H1 (cell line): ENCODE measurements around the gene LCAT. TPM values are rescaled to one million over a fixed set of nuclear protein-coding genes. Genes with fewer than 3 reads are reported as not detected.

Experiments used
- CTCF ChIA-PET: fragments of 300-600 bp; sonication (Branson Sonifier 250); formaldehyde crosslinking; loops from one replicate; lab custom pipeline; 2021; ENCODE audit not compliant: partially characterized antibody; lab: Charles Lee
- POLR2A ChIA-PET: fragments of 300-600 bp; sonication (Branson Sonifier 250); formaldehyde crosslinking; loops from one replicate; lab custom pipeline; 2021; ENCODE audit warnings: inconsistent platforms; ENCODE audit not compliant: partially characterized antibody; lab: Charles Lee
- DNase-seq, 2 experiments: peaks; one replicate each; pipeline versions ENCODE4 v3.0.0 to v3.0.0-alpha.2; 2010 to 2022; ENCODE audit warnings: low spot score in 2 of 2, low read depth in 1 of 2, mixed read lengths in 1 of 2
- FAIRE-seq: peaks from 2 replicates; lab custom pipeline; 2011; peaks lifted over from hg19 to GRCh38; lab: Jason Lieb, UNC
- H2AFZ ChIP-seq: 2 replicates; pipeline ENCODE4 v1.8.1; 2012; ENCODE audit warnings: low read length, inconsistent platforms
- H2AK5ac ChIP-seq: 2 replicates; pipeline ENCODE4 v1.6.1; 2013; ENCODE audit warnings: low read depth, low read length
- H2BK120ac ChIP-seq: replicated peaks from 2 replicates; pipeline ENCODE3; 2013; ENCODE audit warnings: low read depth, low read length, inconsistent platforms
- H2BK12ac ChIP-seq: 2 replicates; pipeline ENCODE4 v1.6.1; 2013; ENCODE audit warnings: low read depth, low read length
- H2BK15ac ChIP-seq: 2 replicates; pipeline ENCODE4 v1.6.1; 2013; ENCODE audit warnings: low read length
- H2BK20ac ChIP-seq: 2 replicates; pipeline ENCODE4 v1.6.1; 2013; ENCODE audit warnings: low read length
- H2BK5ac ChIP-seq: 2 replicates; pipeline ENCODE4 v1.6.1; 2013; ENCODE audit warnings: low read depth, low read length
- H3K14ac ChIP-seq: 2 replicates; pipeline ENCODE4 v1.6.1; 2013; ENCODE audit warnings: inconsistent platforms; ENCODE audit not compliant: insufficient read length
- H3K18ac ChIP-seq: 2 replicates; pipeline ENCODE4 v1.6.1; 2013; ENCODE audit warnings: low read length; ENCODE audit errors: extremely low read depth
- H3K23ac ChIP-seq: 2 replicates; pipeline ENCODE4 v1.6.1; 2013; ENCODE audit warnings: inconsistent platforms; ENCODE audit not compliant: insufficient read length
- H3K23me2 ChIP-seq: 2 replicates; pipeline ENCODE4 v1.6.1; 2013; ENCODE audit warnings: low read depth, low read length
- H3K27ac ChIP-seq: 2 replicates; pipeline ENCODE4 v1.6.1; 2011; ENCODE audit warnings: low read depth, low read length, inconsistent platforms
- H3K27me3 ChIP-seq, 4 experiments: replicated peaks in 1 of 4; 1 replicate in 1 of 4; 2 replicates in 3 of 4; pipeline versions ENCODE4 v1.6.1 to v1.8.1; 2011 to 2013; ENCODE audit warnings: low read length in 3 of 4, mild to moderate bottlenecking in 3 of 4, inconsistent platforms in 2 of 4, mixed read lengths in 2 of 4, moderate library complexity in 1 of 4; ENCODE audit not compliant: control insufficient read depth in 3 of 4, insufficient read depth in 3 of 4; ENCODE audit errors: extremely low read depth in 1 of 4
- H3K36me3 ChIP-seq, 4 experiments: 2 replicates each; pipeline versions ENCODE4 v1.6.1 to v1.8.1; 2011 to 2013; ENCODE audit warnings: mild to moderate bottlenecking in 4 of 4, low read length in 3 of 4, moderate library complexity in 2 of 4, control low read depth in 1 of 4, inconsistent platforms in 1 of 4; ENCODE audit not compliant: insufficient read depth in 4 of 4, control insufficient read depth in 2 of 4
- H3K4ac ChIP-seq: replicated peaks from 2 replicates; pipeline ENCODE3; 2013; ENCODE audit warnings: low read length, low read depth, mixed read lengths, inconsistent platforms; ENCODE audit not compliant: insufficient read length
- H3K4me1 ChIP-seq, 4 experiments: replicated peaks in 1 of 4; 1 replicate in 1 of 4; 2 replicates in 3 of 4; pipeline versions ENCODE4 v1.6.1 to v1.8.1; 2011 to 2013; ENCODE audit warnings: low read length in 3 of 4, inconsistent platforms in 2 of 4, mixed read lengths in 1 of 4; ENCODE audit not compliant: insufficient read depth in 4 of 4, control insufficient read depth in 3 of 4
- H3K4me2 ChIP-seq, 2 experiments: 2 replicates each; pipeline versions ENCODE4 v1.6.1 to v1.8.1; 2011 to 2013; ENCODE audit warnings: low read depth in 2 of 2, low read length in 2 of 2, control low read depth in 1 of 2, inconsistent platforms in 1 of 2, mild to moderate bottlenecking in 1 of 2; ENCODE audit not compliant: insufficient read depth in 1 of 2
- H3K4me3 ChIP-seq, 4 experiments: fragments of 200-600, 300-600 bp in 1 of 4; sonication (generic), shearing (Covaris generic), sonication (Bioruptor Twin) in 1 of 4; 2 replicates each; pipeline versions ENCODE4 v1.5.1 to v1.8.1; 2011 to 2016; ENCODE audit warnings: low read length in 4 of 4, low read depth in 3 of 4, control low read depth in 2 of 4, inconsistent platforms in 2 of 4, mild to moderate bottlenecking in 2 of 4, mixed read lengths in 1 of 4, moderate library complexity in 1 of 4; ENCODE audit not compliant: insufficient read depth in 2 of 4; ENCODE audit errors: extremely low read depth in 1 of 4
- H3K56ac ChIP-seq: replicated peaks from 2 replicates; pipeline ENCODE3; 2013; ENCODE audit warnings: low read depth, mild to moderate bottlenecking, mixed read lengths, low read length, inconsistent platforms; ENCODE audit not compliant: insufficient read length
- H3K79me1 ChIP-seq: 2 replicates; pipeline ENCODE4 v1.6.1; 2013; ENCODE audit warnings: low read depth, low read length, control low read depth
- H3K79me2 ChIP-seq, 2 experiments: 2 replicates each; pipeline versions ENCODE4 v1.6.1 to v1.8.1; 2012 to 2013; ENCODE audit warnings: low read length in 2 of 2, mild to moderate bottlenecking in 2 of 2, inconsistent platforms in 1 of 2; ENCODE audit not compliant: insufficient read depth in 2 of 2, control insufficient read depth in 1 of 2
- H3K9ac ChIP-seq, 4 experiments: replicated peaks in 1 of 4; 1 replicate in 1 of 4; 2 replicates in 3 of 4; pipeline versions ENCODE4 v1.6.1 to v1.8.1; 2011 to 2013; ENCODE audit warnings: low read depth in 3 of 4, low read length in 3 of 4, control low read depth in 2 of 4, mild to moderate bottlenecking in 2 of 4, moderate library complexity in 2 of 4, inconsistent platforms in 1 of 4; ENCODE audit errors: extremely low read depth in 1 of 4
- H3K9me3 ChIP-seq, 2 experiments: 2 replicates each; pipeline versions ENCODE4 v1.6.1 to v1.8.1; 2012 to 2013; ENCODE audit warnings: mild to moderate bottlenecking in 2 of 2, moderate library complexity in 2 of 2, control low read depth in 1 of 2, inconsistent platforms in 1 of 2, low read depth in 1 of 2, low read length in 1 of 2, mixed read lengths in 1 of 2; ENCODE audit not compliant: insufficient read depth in 2 of 2
- H4K20me1 ChIP-seq, 2 experiments: replicated peaks in 1 of 2; 2 replicates each; pipeline versions ENCODE3 to v1.8.1; 2011 to 2013; ENCODE audit warnings: inconsistent platforms in 2 of 2, low read length in 2 of 2, mild to moderate bottlenecking in 1 of 2; ENCODE audit not compliant: insufficient read depth in 2 of 2, control insufficient read depth in 1 of 2
- H4K5ac ChIP-seq: 2 replicates; pipeline ENCODE4 v1.6.1; 2013; ENCODE audit warnings: low read length, low read depth, mixed read lengths, inconsistent platforms; ENCODE audit not compliant: insufficient read length
- H4K8ac ChIP-seq: 2 replicates; pipeline ENCODE4 v1.8.0; 2013; ENCODE audit warnings: mild to moderate bottlenecking, moderate library complexity, low read length, inconsistent platforms; ENCODE audit not compliant: insufficient read depth; ENCODE audit errors: extremely low read depth
- H4K91ac ChIP-seq: replicated peaks from 2 replicates; pipeline ENCODE3; 2013; ENCODE audit warnings: low read length, mixed read lengths, inconsistent platforms; ENCODE audit not compliant: insufficient read length
- CTCF ChIP-seq, 3 experiments: IDR thresholded peaks; 1 replicate in 2 of 3; 2 replicates in 1 of 3; pipeline versions ENCODE4 v1.5.1 to v1.6.1; 2011; ENCODE audit warnings: low read length in 3 of 3, mild to moderate bottlenecking in 3 of 3, inconsistent platforms in 2 of 3, low read depth in 1 of 3, moderate library complexity in 1 of 3; ENCODE audit not compliant: insufficient read depth in 1 of 3; ENCODE audit errors: control extremely low read depth in 1 of 3
- E2F6 ChIP-seq: IDR thresholded peaks from 2 replicates; pipeline ENCODE4 v1.6.1; 2012; ENCODE audit warnings: inconsistent platforms
- FOSL1 ChIP-seq: IDR thresholded peaks from 2 replicates; pipeline ENCODE4 v1.6.1; 2011; ENCODE audit warnings: mild to moderate bottlenecking, low read depth, low read length, moderate library complexity; ENCODE audit not compliant: insufficient read depth
- HDAC6 ChIP-seq: IDR thresholded peaks from one replicate; pipeline ENCODE4 v1.7.1; 2012; ENCODE audit warnings: low read depth, mild to moderate bottlenecking, inconsistent platforms, low read length, moderate library complexity
- JUN ChIP-seq: IDR thresholded peaks from 2 replicates; pipeline ENCODE4 v1.6.1; 2011; ENCODE audit warnings: low read depth, mild to moderate bottlenecking, improper control_type of control experiment, low read length
- NANOG ChIP-seq: IDR thresholded peaks from 2 replicates; pipeline ENCODE4 v1.6.1; 2011; ENCODE audit warnings: low read length, low read depth, mild to moderate bottlenecking, inconsistent platforms; ENCODE audit not compliant: insufficient read depth, poor library complexity, severe bottlenecking
- RFX5 ChIP-seq: IDR thresholded peaks from 2 replicates; pipeline ENCODE4 v1.6.1; 2011; ENCODE audit warnings: low read depth, low read length, improper control_type of control experiment, borderline replicate concordance
- TAF1 ChIP-seq: IDR thresholded peaks from 2 replicates; pipeline ENCODE4 v1.6.1; 2011; ENCODE audit warnings: mild to moderate bottlenecking, low read depth, low read length
- TCF12 ChIP-seq: IDR thresholded peaks from 2 replicates; pipeline ENCODE4 v1.6.1; 2011; ENCODE audit warnings: low read depth, mild to moderate bottlenecking, low read length
- TEAD4 ChIP-seq: IDR thresholded peaks from 2 replicates; pipeline ENCODE4 v1.6.1; 2012; ENCODE audit warnings: low read depth, low read length, inconsistent platforms, mixed read lengths
- ZNF274 ChIP-seq: IDR thresholded peaks from 2 replicates; pipeline ENCODE4 v1.7.0; 2012; ENCODE audit warnings: low read length, borderline replicate concordance; ENCODE audit errors: extremely low read depth
- WGBS, 2 experiments: shearing (Covaris generic) in 1 of 2; methylation state at CpG; one replicate each; pipeline versions ENCODE4 v1.1.6 to v1.1.7; 2013 to 2015; ENCODE audit warnings: low lambda C conversion rate in 2 of 2, mixed read lengths in 2 of 2, inconsistent platforms in 1 of 2, low coverage in 1 of 2, missing lambda C conversion rate in 1 of 2; ENCODE audit not compliant: insufficient replicate concordance in 2 of 2, insufficient coverage in 1 of 2, insufficient read length in 1 of 2; ENCODE audit errors: extremely low coverage in 1 of 2, missing lambda C conversion rate in 1 of 2; 5-methylcytosine and 5-hydroxymethylcytosine counted together
- polyA plus RNA-seq, 7 experiments: library from polyadenylated mRNA; depleted of rRNA in 3 of 7; stranded (reverse) in 5 of 7; unstranded in 2 of 7; fragments of >200 nt in 5 of 7; fragments of 200-250 nt in 2 of 7; gene quantifications; 1 replicate in 5 of 7; 2 replicates in 1 of 7; 4 replicates in 1 of 7; pipeline versions ENCODE4 v1.2.1 to v1.2.3, GENCODE V29; 2011 to 2013; ENCODE audit warnings: missing spikeins in 2 of 7, mixed read lengths in 2 of 7
- total RNA-seq: library from RNA; stranded (reverse); fragmentation: NEBNext Ultra II Directional; extraction: Animal tissue kit (Norgen Biotek cat#: 25700); gene quantifications from 2 replicates; pipeline ENCODE4 v1.2.1, GENCODE V29; 2021

The LCAT gene
- total and polyA plus RNA-seq, 2 of the 8 experiments (the other 6 are each of a cell fraction or from before 2014, with no cell fraction given): 9.4 to 19.6 TPM

GRCh38 chr16:67897231-67897630 lies 46.7 kb downstream of the LCAT start:
- Histone ChIP-seq H3K79me1 (peaks cover 20% of the 10 kb centered on the region), H2BK20ac (no peak overlapping the region), H3K14ac (no peak overlapping the region), H4K5ac (no peak overlapping the region), H3K4me1 (peaks cover 0 to 10% (median 7%) of the 10 kb centered on the region in 4 experiments; a peak in 4 of 7 replicates), H3K27ac (no peak overlapping the region), H3K9ac (no peak overlapping the region), H2BK5ac (no peak overlapping the region), H2BK12ac (no peak overlapping the region), H3K23me2 (peaks cover 4% of the 10 kb centered on the region), H3K36me3 (no peaks in the 10 kb centered on the region), H3K9me3 (no peaks in the 10 kb centered on the region), H4K8ac (no peak overlapping the region), H4K91ac (no peak overlapping the region), H2AK5ac (no peak overlapping the region), H3K23ac (no peak overlapping the region), H3K27me3 (no peaks in the 10 kb centered on the region), H3K56ac (no peak overlapping the region), H3K4ac (no peak overlapping the region), H4K20me1 (peaks cover 1 to 3% of the 10 kb centered on the region in 2 experiments), H2AFZ (no peak overlapping the region), H3K79me2 (peaks cover 11 to 45% of the 10 kb centered on the region in 2 experiments), H2BK15ac (no peak overlapping the region), H2BK120ac (no peak overlapping the region), H3K18ac (no peak overlapping the region), H3K4me3 (no peak overlapping the region), H3K4me2 (no peak overlapping the region)
- CTCF ChIA-PET: interaction anchor here (0.8 to 3.0 kb wide), 12 partner anchors 12 to 88 kb away, joined by 3 to 11 read pairs (median 4); partner anchors contain the start of gene NRN1L
- DNase-seq (no peak), FAIRE-seq (no peak)
- whole genome bisulfite sequencing, 2 experiments: 95% methylated on average over 3 of the region's 3 CpGs; no CpG with 5 or more reads in 1 of the 2 experiments
- POLR2A ChIA-PET: interaction anchor here (0.8 to 2.3 kb wide), 8 partner anchors 9 to 126 kb away, joined by 3 to 6 read pairs (median 4); partner anchors contain the start of genes DDX28 and DUS2
- TF ChIP-seq NANOG (no peak), HDAC6 (no peak), RFX5 (no peak), JUN (no peak), E2F6 (no peak), TCF12 (no peak), FOSL1 (no peak), TAF1 (no peak), CTCF (IDR thresholded peaks at IDR 0.05; ENCODE audit: control extremely low read depth in 1 of 3, insufficient read depth in 1 of 3, low read depth in 1 of 3, low read length in 3 of 3) (no peak), ZNF274 (no peak), TEAD4 (no peak)
